ENCODE results near the gene BCL2L15.

Gene BCL2L15

DNA sequence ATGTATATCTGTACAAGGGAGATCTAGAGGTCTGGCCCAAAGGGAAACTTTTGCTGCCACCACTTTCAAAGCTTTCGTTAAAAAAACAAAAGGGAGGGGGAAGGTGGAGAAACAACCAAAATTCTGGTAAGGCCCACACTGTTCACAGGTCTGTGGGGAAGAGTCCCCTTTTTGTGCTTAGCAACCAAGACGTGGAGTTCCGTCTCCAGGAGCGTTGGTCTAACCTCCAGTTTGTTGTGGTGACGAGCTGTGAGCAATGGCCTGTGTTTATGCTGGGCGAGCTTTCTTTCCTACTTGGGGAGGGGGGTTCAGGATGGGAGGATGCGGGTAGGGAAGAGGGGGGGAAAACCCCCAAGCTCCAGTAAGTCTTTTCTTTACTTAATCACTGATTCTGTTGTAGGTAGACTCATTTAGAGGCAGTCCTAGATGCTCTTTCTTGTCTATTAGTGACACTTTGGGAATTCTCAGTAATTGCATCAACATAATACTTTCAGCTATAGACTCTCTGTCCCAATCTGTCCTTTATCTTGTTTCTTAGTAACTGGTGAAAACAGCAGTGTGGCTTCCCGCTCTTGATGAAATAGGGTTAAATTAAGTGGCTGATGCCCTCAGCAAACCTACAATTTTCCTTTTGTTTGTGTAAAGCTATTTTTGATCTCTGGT lies 43.2 kb upstream of the BCL2L15 start:
- DNase-seq (ENCODE audit: low read depth) = peak; percentile 72
- TF ChIP-seq, protein P1, sequence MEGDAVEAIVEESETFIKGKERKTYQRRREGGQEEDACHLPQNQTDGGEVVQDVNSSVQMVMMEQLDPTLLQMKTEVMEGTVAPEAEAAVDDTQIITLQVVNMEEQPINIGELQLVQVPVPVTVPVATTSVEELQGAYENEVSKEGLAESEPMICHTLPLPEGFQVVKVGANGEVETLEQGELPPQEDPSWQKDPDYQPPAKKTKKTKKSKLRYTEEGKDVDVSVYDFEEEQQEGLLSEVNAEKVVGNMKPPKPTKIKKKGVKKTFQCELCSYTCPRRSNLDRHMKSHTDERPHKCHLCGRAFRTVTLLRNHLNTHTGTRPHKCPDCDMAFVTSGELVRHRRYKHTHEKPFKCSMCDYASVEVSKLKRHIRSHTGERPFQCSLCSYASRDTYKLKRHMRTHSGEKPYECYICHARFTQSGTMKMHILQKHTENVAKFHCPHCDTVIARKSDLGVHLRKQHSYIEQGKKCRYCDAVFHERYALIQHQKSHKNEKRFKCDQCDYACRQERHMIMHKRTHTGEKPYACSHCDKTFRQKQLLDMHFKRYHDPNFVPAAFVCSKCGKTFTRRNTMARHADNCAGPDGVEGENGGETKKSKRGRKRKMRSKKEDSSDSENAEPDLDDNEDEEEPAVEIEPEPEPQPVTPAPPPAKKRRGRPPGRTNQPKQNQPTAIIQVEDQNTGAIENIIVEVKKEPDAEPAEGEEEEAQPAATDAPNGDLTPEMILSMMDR (conservative IDR thresholded peaks at IDR 0.05; ENCODE audit: low read length) = no peak
- H3K4me3 ChIP-seq (ENCODE audit: low read length) = peak overlapping the region; percentile 93

DNA sequence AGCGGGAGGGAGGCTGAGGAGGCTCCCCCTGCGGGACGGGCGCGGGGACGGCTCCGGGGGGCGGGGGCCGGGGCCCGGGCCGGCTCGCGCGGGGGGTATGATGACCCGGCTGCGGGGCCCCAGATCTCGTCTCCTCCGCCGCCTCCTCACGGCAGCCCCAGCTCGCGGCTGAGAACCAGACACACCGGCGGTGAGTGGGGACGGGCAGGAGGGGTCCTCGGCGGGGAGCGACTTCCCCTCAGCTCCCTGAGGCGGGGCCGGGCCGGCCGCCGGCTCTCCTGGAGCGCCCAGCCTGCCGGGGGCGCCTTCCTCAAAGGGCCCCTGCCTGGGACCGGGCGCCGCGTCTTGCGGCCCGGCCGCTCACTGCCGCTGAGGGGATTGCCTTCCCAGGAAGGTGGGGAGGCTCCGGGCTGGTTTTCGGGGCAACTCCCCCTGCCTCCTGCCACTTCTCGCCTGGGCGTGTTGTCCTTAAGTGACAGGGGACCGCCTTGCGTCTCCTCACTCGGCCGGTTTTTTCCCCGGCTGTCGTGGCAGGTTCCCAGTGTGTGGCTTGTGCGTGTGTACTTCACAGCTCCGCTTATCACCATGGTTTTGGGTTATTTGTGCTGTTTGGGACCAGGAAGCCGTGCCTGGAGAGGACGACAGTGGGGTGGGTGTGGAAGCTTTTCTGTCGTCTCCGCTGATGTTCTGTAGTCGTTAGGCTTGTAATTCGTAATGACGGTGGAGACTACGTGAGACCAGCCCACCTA lies 42.5 kb upstream of the BCL2L15 start:
- DNase-seq (ENCODE audit: low read depth) = peak; percentile 51
- TF ChIP-seq, protein P1 (conservative IDR thresholded peaks at IDR 0.05; ENCODE audit: low read length) = no peak
- peak overlapping the region; percentile 93 for H3K4me3 ChIP-seq (ENCODE audit: low read length)

DNA sequence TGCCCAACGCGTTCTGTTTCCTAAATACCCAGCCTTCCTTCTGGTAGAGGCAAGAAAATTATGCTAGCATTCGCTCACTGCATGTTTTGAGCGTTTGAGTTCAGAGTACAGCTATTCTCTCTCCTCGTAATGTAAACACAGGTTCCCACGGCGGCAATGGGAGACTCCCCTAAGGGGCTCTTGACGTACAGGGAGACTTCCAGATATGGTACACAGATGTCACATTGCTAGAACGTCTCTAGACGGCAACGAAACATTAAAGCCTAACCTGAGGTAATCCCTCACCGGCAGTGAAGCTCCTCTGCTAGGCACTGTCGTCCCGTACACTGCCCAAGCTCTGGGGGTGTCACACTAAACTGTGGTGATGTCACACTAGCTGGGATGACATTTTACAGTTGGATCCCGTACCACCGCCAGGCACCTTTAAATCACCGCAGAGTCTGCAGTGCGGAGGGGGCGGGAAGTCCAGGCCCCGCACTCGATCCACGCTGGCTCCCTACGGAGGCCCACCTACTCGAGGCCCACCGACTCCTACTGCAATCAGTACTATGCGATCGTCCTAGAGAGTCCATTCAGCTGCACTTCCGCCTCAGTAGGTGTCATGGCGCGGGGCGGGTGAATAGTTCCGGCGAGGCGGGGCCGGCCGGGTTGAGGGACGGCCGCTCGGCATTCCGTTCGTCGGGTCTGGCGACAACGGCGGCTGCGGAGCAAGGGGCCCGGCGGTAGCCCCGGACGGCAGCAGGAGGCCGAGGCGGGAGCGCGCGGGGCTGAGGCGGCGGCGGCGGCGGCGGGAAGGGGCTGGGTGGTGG lies 41.8 kb upstream of the BCL2L15 start, which contains the start of gene HIPK1:
TSS of gene HIPK1 (plus strand) at position 384 of the 809 bp plus-strand sequence.
- DNase-seq (ENCODE audit: low read depth) = peak; percentile 87
- peak within 1 kb of the TSS; percentile 93 for H3K4me3 ChIP-seq (ENCODE audit: low read length)
- TF ChIP-seq, protein P1 (conservative IDR thresholded peaks at IDR 0.05; ENCODE audit: low read length) = no peak

DNA sequence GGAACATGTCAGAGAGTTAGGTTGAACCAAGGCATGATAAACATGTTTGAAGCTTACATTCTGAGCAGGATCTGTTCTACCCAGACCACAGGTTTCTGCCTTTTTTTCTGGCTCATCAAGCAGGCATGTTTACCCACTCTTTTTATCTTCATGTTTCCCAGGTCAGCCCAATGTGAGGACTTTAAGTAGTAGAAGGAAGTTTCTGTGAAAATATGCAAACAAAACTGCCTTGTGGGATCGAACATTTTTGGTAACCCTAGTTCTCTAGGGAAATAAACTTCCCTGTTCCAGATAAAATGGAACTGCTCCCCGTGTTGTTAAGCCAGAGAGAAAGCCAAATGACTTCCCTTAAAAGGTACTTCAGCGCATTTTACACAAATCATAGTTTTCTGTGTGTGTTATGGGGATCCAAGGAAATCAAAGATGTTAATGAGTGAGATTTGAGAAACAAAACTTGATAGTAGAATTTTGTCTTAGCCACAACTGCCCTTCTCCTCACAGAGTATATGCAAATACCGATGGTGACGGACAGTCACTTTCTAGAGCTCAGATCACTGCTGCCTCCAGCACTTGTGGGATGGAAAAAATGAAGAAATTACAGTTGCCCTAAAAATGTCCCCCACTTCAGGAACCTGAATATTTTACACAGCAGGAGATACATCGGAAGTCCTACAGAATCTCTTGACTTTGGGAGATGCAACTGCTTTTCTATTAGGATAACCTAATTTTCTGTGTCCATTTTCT lies 41.0 kb upstream of the BCL2L15 start:
- peak; percentile 59 for DNase-seq (ENCODE audit: low read depth)
- H3K4me3 ChIP-seq (ENCODE audit: low read length) = peak overlapping the region; percentile 85
- TF ChIP-seq, protein P1 (conservative IDR thresholded peaks at IDR 0.05; ENCODE audit: low read length) = no peak

DNA sequence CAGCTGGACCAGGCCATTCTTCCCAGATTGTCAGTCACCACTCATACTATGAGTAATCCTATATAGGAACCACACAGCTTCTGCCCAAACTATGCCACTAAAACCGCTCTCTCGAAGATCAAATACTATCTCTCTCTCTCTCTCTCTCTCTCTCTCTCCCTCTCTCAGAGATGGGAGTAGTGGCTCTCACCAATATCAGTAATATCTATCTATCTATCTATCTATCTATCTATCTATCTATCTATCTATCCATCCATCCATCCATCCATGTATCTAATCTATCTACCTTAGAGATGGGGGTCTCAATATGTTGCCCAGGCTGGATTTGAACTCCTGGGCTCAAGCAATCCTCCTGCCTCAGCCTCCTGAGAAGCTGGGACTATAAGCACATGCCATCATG lies 37.1 kb upstream of the BCL2L15 start:
- TF ChIP-seq, protein P1 (conservative IDR thresholded peaks at IDR 0.05; ENCODE audit: low read length) = no peak
- no peak for DNase-seq (ENCODE audit: low read depth)

DNA sequence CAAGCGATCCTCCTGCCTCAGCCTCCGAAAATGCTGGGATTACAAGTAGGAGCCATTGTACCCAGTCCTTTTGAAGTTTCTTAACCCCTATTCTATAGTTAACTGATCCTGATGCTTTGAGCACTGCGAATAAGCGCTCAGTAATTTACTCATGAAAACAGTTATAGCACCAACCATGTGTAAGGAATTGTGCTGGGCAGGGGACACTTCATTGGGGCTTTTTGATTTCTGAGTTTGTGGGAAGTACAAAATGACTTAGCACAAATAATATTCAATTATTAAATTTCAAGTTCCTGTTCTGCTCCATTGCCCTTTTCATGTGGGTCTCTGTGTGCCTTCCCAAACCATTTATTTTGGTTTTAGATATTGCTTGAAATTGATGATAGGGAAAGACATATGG lies 35.6 kb upstream of the BCL2L15 start:
- no peak overlapping the region for H3K4me3 ChIP-seq (ENCODE audit: low read length)
- TF ChIP-seq, protein P1 (conservative IDR thresholded peaks at IDR 0.05; ENCODE audit: low read length) = no peak
- DNase-seq (ENCODE audit: low read depth) = no peak

More for the DNA sequence above, 37.1 kb upstream of the BCL2L15 start:
- no peak overlapping the region for H3K4me3 ChIP-seq (ENCODE audit: low read length)

Data from AG10803 (cell line).